Peyer's patch (tissue), 4 donors: Measurements from ENCODE around the gene RLF. TPM values are rescaled to one million over a fixed set of nuclear protein-coding genes. Genes with fewer than 3 reads are reported as not detected.

Experiments used
- DNase-seq, 3 donors: peaks; one replicate each; pipeline ENCODE4 v3.0.0-alpha.2; 2017 to 2019
- H3K27ac ChIP-seq, 4 donors: fragments of 200-600 bp; sonication (generic); one replicate each; pipeline ENCODE4 v1.5.1; 2016 to 2019
- H3K27me3 ChIP-seq, 2 donors: fragments of 200-600 bp; sonication (generic); one replicate each; pipeline ENCODE4 v1.5.1; 2019
- H3K36me3 ChIP-seq, 3 donors: fragments of 200-600 bp; sonication (generic); one replicate each; pipeline ENCODE4 v1.5.1; 2016 to 2019
- H3K4me1 ChIP-seq, 4 donors: fragments of 200-600 bp; sonication (generic); one replicate each; pipeline ENCODE4 v1.5.1; 2016 to 2019
- H3K4me3 ChIP-seq, 4 donors: fragments of 200-600 bp; sonication (generic); 1 replicate in 3 of 4; 2 replicates in 1 of 4; pipeline ENCODE4 v1.5.1; 2016 to 2019; ENCODE audit warnings: mild to moderate bottlenecking in 1 of 4
- H3K9me3 ChIP-seq, 4 donors: fragments of 200-600 bp; sonication (generic); one replicate each; pipeline ENCODE4 v1.5.1; 2016 to 2019; ENCODE audit warnings: mild to moderate bottlenecking in 1 of 4
- CTCF ChIP-seq, 6 experiments: fragments of 450-650 bp in 4 of 6; fragments of 200-600 bp in 2 of 6; sonication (generic) in 1 of 6; IDR thresholded peaks; one replicate each; pipeline ENCODE4 v1.5.1; 2017 to 2019; ENCODE audit warnings: antibody characterized with exemption in 6 of 6, mild to moderate bottlenecking in 3 of 6, moderate library complexity in 1 of 6
- POLR2A ChIP-seq, 2 donors: fragments of 450-650 bp; IDR thresholded peaks; one replicate each; pipeline ENCODE4 v1.5.1; 2017; ENCODE audit warnings: antibody characterized with exemption in 2 of 2, mild to moderate bottlenecking in 2 of 2, moderate library complexity in 2 of 2
- total RNA-seq, 4 donors: library from RNA; depleted of rRNA; stranded (reverse); fragments of >200 nt; gene quantifications; one replicate each; pipeline ENCODE4 v1.1.0, GENCODE V29; 2016

RLF gene
- total RNA-seq, 4 donors from 2014 or later, result 10.5 to 15.8 (median 13.4) TPM

- H3K4me3 ChIP-seq, result no peak overlapping the region
- H3K27ac ChIP-seq, result peak overlapping the region in 1 of 4 donors; percentile 51
These were observed 106.6 kb downstream of the RLF start for GRCh38 chr1:40267767-40268187.

GRCh38 chr1:40268211-40268610 lies 107.0 kb downstream of the RLF start:
- Histone ChIP-seq H3K27me3 (no peaks in the 10 kb centered on the region), H3K9me3 (no peaks in the 10 kb centered on the region), H3K27ac (peak overlapping the region in 1 of 4 donors; percentile 55), H3K4me3 (no peak overlapping the region), H3K4me1 (no peaks in the 10 kb centered on the region), H3K36me3 (peaks cover 0 to 67% (median 0%) of the 10 kb centered on the region in 3 donors)
- no peak for DNase-seq
- no peak for TF ChIP-seq CTCF (IDR thresholded peaks at IDR 0.05)
- TF ChIP-seq POLR2A (IDR thresholded peaks at IDR 0.05), result no peak

More at GRCh38 chr1:40267767-40268187, 106.6 kb downstream of the RLF start:
- H3K36me3 ChIP-seq, result peaks cover 0 to 67% (median 0%) of the 10 kb centered on the region in 3 donors
- H3K9me3 ChIP-seq, result no peaks in the 10 kb centered on the region
- no peak for TF ChIP-seq CTCF (IDR thresholded peaks at IDR 0.05)
- TF ChIP-seq POLR2A (IDR thresholded peaks at IDR 0.05), result no peak
- H3K27me3 ChIP-seq, result no peaks in the 10 kb centered on the region
- no peaks in the 10 kb centered on the region for H3K4me1 ChIP-seq
- DNase-seq, result no peak

GRCh38 chr1:40270152-40270834 lies 109.1 kb downstream of the RLF start:
- H3K4me3 ChIP-seq, result no peak overlapping the region
- no peaks in the 10 kb centered on the region for H3K9me3 ChIP-seq
- TF ChIP-seq CTCF (IDR thresholded peaks at IDR 0.05) (no peak), POLR2A (IDR thresholded peaks at IDR 0.05) (no peak)
- DNase-seq, result no peak
- H3K36me3 ChIP-seq, result peaks cover 0 to 64% (median 0%) of the 10 kb centered on the region in 3 donors
- no peaks in the 10 kb centered on the region for H3K4me1 ChIP-seq
- no peak overlapping the region for H3K27ac ChIP-seq
- H3K27me3 ChIP-seq, result no peaks in the 10 kb centered on the region

- no peak for DNase-seq
- no peaks in the 10 kb centered on the region for H3K27me3 ChIP-seq
- H3K4me3 ChIP-seq, result no peak overlapping the region
- no peak overlapping the region for H3K27ac ChIP-seq
- H3K9me3 ChIP-seq, result no peaks in the 10 kb centered on the region
- TF ChIP-seq POLR2A (IDR thresholded peaks at IDR 0.05) (no peak), CTCF (IDR thresholded peaks at IDR 0.05) (no peak)
- H3K4me1 ChIP-seq, result no peaks in the 10 kb centered on the region
- peaks cover 0 to 58% (median 0%) of the 10 kb centered on the region in 3 donors for H3K36me3 ChIP-seq
These were observed 111.5 kb downstream of the RLF start for GRCh38 chr1:40272653-40273213.

- Histone ChIP-seq H3K4me3 (no peak overlapping the region), H3K27me3 (no peaks in the 10 kb centered on the region), H3K9me3 (no peaks in the 10 kb centered on the region), H3K4me1 (no peaks in the 10 kb centered on the region), H3K27ac (no peak overlapping the region), H3K36me3 (peaks cover 0 to 51% (median 0%) of the 10 kb centered on the region in 3 donors)
- no peak for TF ChIP-seq POLR2A (IDR thresholded peaks at IDR 0.05)
- no peak for TF ChIP-seq CTCF (IDR thresholded peaks at IDR 0.05)
- DNase-seq, result no peak
These were observed 112.5 kb downstream of the RLF start for GRCh38 chr1:40273547-40274166.
